Stomach smooth muscle (tissue), 2 donors: ENCODE data around the gene ADORA2A.

Experiments used
- H3K27ac ChIP-seq: one replicate; pipeline ENCODE4 v1.7.0; 2013; ENCODE audit warnings: mild to moderate bottlenecking, low read length, inconsistent platforms
- H3K27me3 ChIP-seq, 2 donors: one replicate each; pipeline ENCODE4 v1.7.0; 2013; ENCODE audit warnings: low read length in 2 of 2; ENCODE audit not compliant: insufficient read depth in 2 of 2, control insufficient read depth in 1 of 2
- H3K36me3 ChIP-seq, 2 donors: one replicate each; pipeline ENCODE4 v1.7.0; 2013; ENCODE audit warnings: low read length in 2 of 2; ENCODE audit not compliant: control insufficient read depth in 2 of 2, insufficient read depth in 2 of 2
- H3K4me1 ChIP-seq: one replicate; pipeline ENCODE4 v1.7.0; 2013; ENCODE audit warnings: low read length; ENCODE audit not compliant: control insufficient read depth, insufficient read depth
- H3K4me3 ChIP-seq, 2 donors: one replicate each; pipeline ENCODE4 v1.7.0; 2013; ENCODE audit warnings: low read length in 2 of 2
- H3K9ac ChIP-seq, 2 donors: one replicate each; pipeline ENCODE4 v1.7.0; 2013; ENCODE audit warnings: low read length in 2 of 2, mild to moderate bottlenecking in 1 of 2
- H3K9me3 ChIP-seq, 2 donors: one replicate each; pipeline ENCODE4 v1.7.0; 2013; ENCODE audit warnings: low read length in 2 of 2; ENCODE audit not compliant: control insufficient read depth in 2 of 2
- donor health status: healthy.
- donor health status: Pancreatic carcinoma.

Gene ADORA2A

GRCh38 chr22:24434471-24435322 lies 7.3 kb downstream of the ADORA2A start:
- peaks cover 59% of the 10 kb centered on the region for H3K4me1 ChIP-seq
- no peak overlapping the region for H3K9ac ChIP-seq
- no peak overlapping the region for H3K4me3 ChIP-seq
- peak overlapping the region; percentile 31 for H3K27ac ChIP-seq
- H3K9me3 ChIP-seq, result no peaks in the 10 kb centered on the region
- H3K27me3 ChIP-seq, result no peaks in the 10 kb centered on the region
- no peaks in the 10 kb centered on the region for H3K36me3 ChIP-seq

- no peaks in the 10 kb centered on the region for H3K36me3 ChIP-seq
- H3K27ac ChIP-seq, result no peak overlapping the region
- H3K4me3 ChIP-seq, result no peak overlapping the region
- H3K9me3 ChIP-seq, result no peaks in the 10 kb centered on the region
- no peak overlapping the region for H3K9ac ChIP-seq
- H3K27me3 ChIP-seq, result no peaks in the 10 kb centered on the region
- H3K4me1 ChIP-seq, result peaks cover 54% of the 10 kb centered on the region
Measured at GRCh38 chr22:24435323-24435645, 7.9 kb downstream of the ADORA2A start.

GRCh38 chr22:24435861-24436371 lies 8.5 kb downstream of the ADORA2A start:
- Histone ChIP-seq H3K4me1 (peaks cover 47% of the 10 kb centered on the region), H3K27ac (no peak overlapping the region), H3K36me3 (no peaks in the 10 kb centered on the region), H3K9ac (no peak overlapping the region), H3K9me3 (no peaks in the 10 kb centered on the region), H3K4me3 (no peak overlapping the region), H3K27me3 (no peaks in the 10 kb centered on the region)

- Histone ChIP-seq H3K27ac (peak overlapping the region; percentile 31), H3K9ac (no peak overlapping the region)
Measured at GRCh38 chr22:24436553-24436952, 9.2 kb downstream of the ADORA2A start.

GRCh38 chr22:24437091-24437490 lies 9.7 kb downstream of the ADORA2A start:
- no peaks in the 10 kb centered on the region for H3K27me3 ChIP-seq
- H3K9ac ChIP-seq, result no peak overlapping the region
- peaks cover 37% of the 10 kb centered on the region for H3K4me1 ChIP-seq
- H3K27ac ChIP-seq, result no peak overlapping the region
- H3K9me3 ChIP-seq, result no peaks in the 10 kb centered on the region
- H3K36me3 ChIP-seq, result no peaks in the 10 kb centered on the region
- no peak overlapping the region for H3K4me3 ChIP-seq

More at GRCh38 chr22:24436553-24436952, 9.2 kb downstream of the ADORA2A start:
- Histone ChIP-seq H3K4me3 (no peak overlapping the region), H3K27me3 (no peaks in the 10 kb centered on the region), H3K36me3 (no peaks in the 10 kb centered on the region), H3K4me1 (peaks cover 41% of the 10 kb centered on the region), H3K9me3 (no peaks in the 10 kb centered on the region)

- peaks cover 30% of the 10 kb centered on the region for H3K4me1 ChIP-seq
- H3K9me3 ChIP-seq, result no peaks in the 10 kb centered on the region
Measured at GRCh38 chr22:24437741-24438328, 10.4 kb downstream of the ADORA2A start.

GRCh38 chr22:24440270-24440717 lies 12.9 kb downstream of the ADORA2A start:
- Histone ChIP-seq H3K27ac (no peak overlapping the region), H3K9ac (no peak overlapping the region), H3K4me1 (peaks cover 6% of the 10 kb centered on the region)

More at GRCh38 chr22:24437741-24438328, 10.4 kb downstream of the ADORA2A start:
- no peaks in the 10 kb centered on the region for H3K36me3 ChIP-seq
- no peak overlapping the region for H3K4me3 ChIP-seq
- no peaks in the 10 kb centered on the region for H3K27me3 ChIP-seq
- H3K27ac ChIP-seq, result no peak overlapping the region
- H3K9ac ChIP-seq, result no peak overlapping the region

GRCh38 chr22:24440718-24441405 lies 13.5 kb downstream of the ADORA2A start:
- H3K9me3 ChIP-seq, result no peaks in the 10 kb centered on the region
- peaks cover 2% of the 10 kb centered on the region for H3K4me1 ChIP-seq
- no peak overlapping the region for H3K9ac ChIP-seq
- H3K27ac ChIP-seq, result no peak overlapping the region
- no peak overlapping the region for H3K4me3 ChIP-seq
- no peaks in the 10 kb centered on the region for H3K36me3 ChIP-seq
- H3K27me3 ChIP-seq, result no peaks in the 10 kb centered on the region

More at GRCh38 chr22:24440270-24440717, 12.9 kb downstream of the ADORA2A start:
- H3K4me3 ChIP-seq, result no peak overlapping the region
- no peaks in the 10 kb centered on the region for H3K27me3 ChIP-seq
- no peaks in the 10 kb centered on the region for H3K9me3 ChIP-seq
- no peaks in the 10 kb centered on the region for H3K36me3 ChIP-seq

GRCh38 chr22:24441406-24442351 lies 14.3 kb downstream of the ADORA2A start:
- no peaks in the 10 kb centered on the region for H3K36me3 ChIP-seq
- no peaks in the 10 kb centered on the region for H3K4me1 ChIP-seq

GRCh38 chr22:24442352-24442744 lies 14.9 kb downstream of the ADORA2A start:
- Histone ChIP-seq H3K4me3 (no peak overlapping the region), H3K9me3 (no peaks in the 10 kb centered on the region), H3K4me1 (no peaks in the 10 kb centered on the region), H3K36me3 (no peaks in the 10 kb centered on the region), H3K9ac (no peak overlapping the region), H3K27ac (no peak overlapping the region), H3K27me3 (no peaks in the 10 kb centered on the region)

More at GRCh38 chr22:24441406-24442351, 14.3 kb downstream of the ADORA2A start:
- Histone ChIP-seq H3K9me3 (no peaks in the 10 kb centered on the region), H3K27me3 (no peaks in the 10 kb centered on the region), H3K27ac (no peak overlapping the region), H3K4me3 (no peak overlapping the region), H3K9ac (no peak overlapping the region)
